ENCODE measurements around the gene RNH1.

DNA sequence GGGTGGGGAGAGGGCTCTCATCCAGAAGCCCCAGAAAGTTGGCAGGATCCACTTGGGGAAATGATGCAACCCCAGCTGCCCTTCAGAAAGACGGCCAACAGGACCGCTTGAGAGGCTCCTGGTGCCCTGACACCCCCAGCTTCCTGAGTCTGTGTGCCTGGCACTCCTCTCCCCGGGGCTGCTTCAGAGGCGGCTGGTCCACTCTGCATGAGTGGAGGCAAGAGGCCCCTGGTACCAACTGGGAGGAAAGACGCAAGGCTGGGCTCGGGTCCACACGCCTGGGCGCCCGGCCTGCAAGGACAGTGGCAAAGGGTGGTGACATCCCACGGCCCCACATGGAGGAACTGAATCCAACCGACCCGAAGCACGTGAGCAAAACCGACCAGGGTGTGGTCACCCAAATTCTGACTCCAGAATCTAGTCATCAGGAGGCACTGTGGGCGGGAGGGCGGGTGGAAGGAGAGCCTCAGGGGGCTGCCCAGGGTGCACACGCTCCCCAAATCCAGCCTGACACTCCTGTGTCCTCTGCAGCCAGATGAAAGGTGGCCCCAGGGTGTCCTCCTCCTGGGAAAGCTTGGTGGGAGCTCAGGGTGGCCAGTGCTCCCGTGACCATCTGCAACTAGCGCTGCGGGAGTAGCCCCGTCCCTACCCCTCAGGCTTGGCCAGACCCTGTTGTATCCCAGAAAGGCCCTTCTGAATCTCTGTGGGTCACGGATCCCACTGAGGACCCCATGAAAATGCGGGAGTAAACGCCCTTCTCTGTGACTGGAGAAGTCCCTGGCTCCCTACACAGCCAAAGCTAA, 3.7 kb downstream of the RNH1 start:
- TF ChIP-seq CTCF (IDR thresholded peaks at IDR 0.05) = no peak
- TF ChIP-seq POLR2A (IDR thresholded peaks at IDR 0.05) = no peak
- TF ChIP-seq POLR2AphosphoS5 (IDR thresholded peaks at IDR 0.05) = no peak
- no peak for TF ChIP-seq EP300 (IDR thresholded peaks at IDR 0.05)
